ENCODE measurements around the gene WNT7A. TPM values are rescaled to one million over a fixed set of nuclear protein-coding genes. Genes with fewer than 3 reads are reported as not detected.

Gene WNT7A
- total RNA-seq, 1 donor from 2014 or later: not detected

- DNase-seq (ENCODE audit: low spot score): no peak
- intact Hi-C loops (cut with DNase I): no loop called here
Measured at GRCh38 chr3:13818919-13819318, 61.0 kb downstream of the WNT7A start.

GRCh38 chr3:13815088-13815683 is 64.7 kb downstream of the WNT7A start:
- no peak for DNase-seq (ENCODE audit: low spot score)
- intact Hi-C loops (cut with DNase I): no loop called here

GRCh38 chr3:13812034-13812471 is 67.8 kb downstream of the WNT7A start:
- intact Hi-C loops (cut with DNase I): no loop called here
- no peak for DNase-seq (ENCODE audit: low spot score)

- intact Hi-C loops (cut with DNase I): no loop called here
- DNase-seq (ENCODE audit: low spot score): no peak
Measured at GRCh38 chr3:13811614-13812013, 68.3 kb downstream of the WNT7A start.

- DNase-seq (ENCODE audit: low spot score): no peak
- intact Hi-C loops (cut with DNase I): no loop called here
Measured at GRCh38 chr3:13808550-13808949, 71.3 kb downstream of the WNT7A start.

GRCh38 chr3:13801361-13802204 is 78.3 kb downstream of the WNT7A start:
- intact Hi-C loops (cut with DNase I): no loop called here
- no peak for DNase-seq (ENCODE audit: low spot score)

- DNase-seq (ENCODE audit: low spot score): no peak
- intact Hi-C loops (cut with DNase I): no loop called here
Measured at GRCh38 chr3:13800064-13800463, 79.8 kb downstream of the WNT7A start.

GRCh38 chr3:13798401-13798800 is 81.5 kb downstream of the WNT7A start:
- intact Hi-C loops (cut with DNase I): no loop called here
- no peak for DNase-seq (ENCODE audit: low spot score)

GRCh38 chr3:13796701-13797460 is 83.0 kb downstream of the WNT7A start:
- intact Hi-C loops (cut with DNase I): no loop called here
- no peak for DNase-seq (ENCODE audit: low spot score)

- no peak for DNase-seq (ENCODE audit: low spot score)
- intact Hi-C loops (cut with DNase I): no loop called here
Measured at GRCh38 chr3:13795816-13796215, 84.1 kb downstream of the WNT7A start.

GRCh38 chr3:13794322-13794721 is 85.5 kb downstream of the WNT7A start:
- DNase-seq (ENCODE audit: low spot score): no peak
- intact Hi-C loops (cut with DNase I): no loop called here

- intact Hi-C loops (cut with DNase I): no loop called here
- no peak for DNase-seq (ENCODE audit: low spot score)
Measured at GRCh38 chr3:13793451-13793850, 86.4 kb downstream of the WNT7A start.

- no peak for DNase-seq (ENCODE audit: low spot score)
- intact Hi-C loops (cut with DNase I): no loop called here
Measured at GRCh38 chr3:13792512-13793371, 87.1 kb downstream of the WNT7A start.

GRCh38 chr3:13792051-13792490 is 87.8 kb downstream of the WNT7A start:
- intact Hi-C loops (cut with DNase I): no loop called here
- no peak for DNase-seq (ENCODE audit: low spot score)

- intact Hi-C loops (cut with DNase I): no loop called here
- DNase-seq (ENCODE audit: low spot score): no peak
Measured at GRCh38 chr3:13791198-13792050, 88.4 kb downstream of the WNT7A start.

GRCh38 chr3:13790376-13791197 is 89.3 kb downstream of the WNT7A start:
- intact Hi-C loops (cut with DNase I): no loop called here
- no peak for DNase-seq (ENCODE audit: low spot score)

GRCh38 chr3:13788522-13789424 is 91.1 kb downstream of the WNT7A start:
- no peak for DNase-seq (ENCODE audit: low spot score)
- intact Hi-C loops (cut with DNase I): no loop called here
